ENCODE data around the gene SLC38A10. TPM values are rescaled to one million over a fixed set of nuclear protein-coding genes. Genes with fewer than 3 reads are reported as not detected.

Gene SLC38A10
- total RNA-seq, 2 donors from 2014 or later = 46.2 to 63.4 TPM

GRCh38 chr17:81207610-81208581, 87.2 kb downstream of the SLC38A10 start:
- TF ChIP-seq CTCF (IDR thresholded peaks at IDR 0.05) = no peak
- H3K4me1 ChIP-seq = no peaks in the 10 kb centered on the region

GRCh38 chr17:81206657-81207056, 88.5 kb downstream of the SLC38A10 start:
- no peaks in the 10 kb centered on the region for H3K9me3 ChIP-seq
- H3K27me3 ChIP-seq = no peaks in the 10 kb centered on the region
- DNase-seq (ENCODE audit: low spot score) = no peak
- no peak overlapping the region for H3K4me3 ChIP-seq
- TF ChIP-seq CTCF (IDR thresholded peaks at IDR 0.05) = no peak
- no peaks in the 10 kb centered on the region for H3K4me1 ChIP-seq
- no peaks in the 10 kb centered on the region for H3K36me3 ChIP-seq
- H3K27ac ChIP-seq = no peak overlapping the region

More at GRCh38 chr17:81207610-81208581, 87.2 kb downstream of the SLC38A10 start:
- no peak overlapping the region for H3K27ac ChIP-seq
- no peak overlapping the region for H3K4me3 ChIP-seq
- DNase-seq (ENCODE audit: low spot score) = no peak
- no peaks in the 10 kb centered on the region for H3K36me3 ChIP-seq
- no peaks in the 10 kb centered on the region for H3K9me3 ChIP-seq
- H3K27me3 ChIP-seq = no peaks in the 10 kb centered on the region

GRCh38 chr17:81206166-81206565, 88.9 kb downstream of the SLC38A10 start:
- no peak for TF ChIP-seq CTCF (IDR thresholded peaks at IDR 0.05)
- no peak for DNase-seq (ENCODE audit: low spot score)
- Histone ChIP-seq H3K9me3 (no peaks in the 10 kb centered on the region), H3K27me3 (no peaks in the 10 kb centered on the region), H3K4me3 (no peak overlapping the region), H3K27ac (no peak overlapping the region), H3K36me3 (no peaks in the 10 kb centered on the region), H3K4me1 (no peaks in the 10 kb centered on the region)

GRCh38 chr17:81204578-81204977, 90.5 kb downstream of the SLC38A10 start:
- Histone ChIP-seq H3K4me3 (no peak overlapping the region), H3K27me3 (no peaks in the 10 kb centered on the region), H3K4me1 (peaks cover 0 to 9% of the 10 kb centered on the region in 2 donors), H3K36me3 (no peaks in the 10 kb centered on the region), H3K9me3 (no peaks in the 10 kb centered on the region), H3K27ac (no peak overlapping the region)
- no peak for DNase-seq (ENCODE audit: low spot score)
- TF ChIP-seq CTCF (IDR thresholded peaks at IDR 0.05) = no peak

- DNase-seq (ENCODE audit: low spot score) = no peak
- no peak for TF ChIP-seq CTCF (IDR thresholded peaks at IDR 0.05)
- no peaks in the 10 kb centered on the region for H3K36me3 ChIP-seq
- peaks cover 0 to 9% of the 10 kb centered on the region in 2 donors for H3K4me1 ChIP-seq
- no peak overlapping the region for H3K4me3 ChIP-seq
- no peaks in the 10 kb centered on the region for H3K27me3 ChIP-seq
- H3K9me3 ChIP-seq = no peaks in the 10 kb centered on the region
- no peak overlapping the region for H3K27ac ChIP-seq
These were observed 92.0 kb downstream of the SLC38A10 start for GRCh38 chr17:81203136-81203535.
